Measurements from ENCODE around the gene PCDH12.

PCDH12 gene

DNA sequence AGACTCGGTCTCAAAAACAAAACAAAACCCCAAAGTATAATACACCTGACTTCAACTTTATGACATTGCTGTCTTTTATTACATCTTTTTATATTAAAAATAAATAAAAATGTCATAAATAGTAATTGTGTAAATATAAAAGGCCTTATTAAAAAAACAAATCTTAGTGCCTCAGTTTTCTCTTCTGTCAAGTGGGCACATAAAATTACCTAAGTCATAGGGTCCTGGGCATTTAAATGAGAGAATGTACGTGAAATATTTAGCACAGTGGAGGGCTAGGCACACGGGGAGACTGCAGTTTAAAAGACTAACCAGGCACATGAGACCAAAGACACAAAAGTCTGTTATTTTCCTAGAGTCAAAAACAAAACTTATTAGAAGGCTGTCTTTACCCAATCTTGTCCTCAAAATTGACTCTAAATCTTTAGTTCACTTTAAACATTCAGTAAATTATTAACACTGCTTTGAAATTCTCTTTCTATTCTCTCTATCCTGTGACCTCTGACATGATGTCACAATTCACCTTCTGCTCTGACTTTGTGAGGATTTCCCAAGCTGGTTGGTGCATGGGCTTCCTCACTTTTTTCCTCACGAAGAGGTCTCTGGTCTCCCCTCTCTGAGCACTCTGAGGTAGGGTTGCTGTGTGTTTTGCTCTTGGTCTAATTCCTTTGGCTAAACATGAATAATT, 8.4 kb upstream of the PCDH12 start:
- FAIRE-seq, result no peak

GRCh38 chr5:141965071-141965470, 7.1 kb upstream of the PCDH12 start:
- no peak for FAIRE-seq

DNA sequence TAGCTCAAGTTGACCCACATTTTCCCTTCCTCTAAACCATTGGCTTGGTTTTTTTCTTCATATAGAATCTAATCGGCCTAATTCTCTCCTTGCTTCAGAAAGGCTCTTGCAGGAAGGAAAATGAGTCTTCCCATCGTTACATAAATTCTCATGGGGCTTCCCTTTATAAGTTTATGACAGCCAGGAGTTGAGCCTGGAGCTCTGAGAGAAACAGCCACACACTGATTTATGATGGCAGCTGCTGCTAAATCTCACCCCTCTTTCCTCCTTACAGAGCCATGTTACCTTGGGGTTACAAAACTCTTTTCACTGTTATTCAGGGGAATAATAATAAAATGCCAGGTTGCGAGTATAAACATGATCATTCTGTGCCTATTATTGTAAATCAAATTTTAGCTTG, 5.7 kb upstream of the PCDH12 start:
- no peak for FAIRE-seq

- FAIRE-seq, result no peak
These were observed 3.5 kb upstream of the PCDH12 start for GRCh38 chr5:141961466-141961865.

- FAIRE-seq, result peak; percentile 58
These were observed 2.7 kb upstream of the PCDH12 start for GRCh38 chr5:141960449-141961323.

DNA sequence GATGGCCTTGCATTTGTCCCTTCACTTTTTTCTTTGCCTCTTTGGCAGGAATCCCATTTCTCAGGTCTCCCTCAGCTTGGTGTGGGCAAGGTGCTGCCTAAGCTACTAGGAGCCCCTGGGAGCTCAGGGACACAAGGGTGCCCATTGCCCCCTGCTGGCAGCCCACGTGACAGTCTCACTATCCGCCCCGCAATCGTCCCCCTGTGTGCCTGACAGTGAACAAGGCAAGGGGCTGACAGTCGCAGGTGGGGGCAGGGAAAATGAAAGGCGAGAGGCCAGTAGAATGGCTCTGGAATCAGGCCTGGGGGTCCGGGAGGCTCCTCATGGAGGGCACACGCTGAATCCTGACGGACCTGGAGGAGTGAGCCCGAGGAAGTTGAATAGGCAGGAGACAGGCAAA, 2.0 kb upstream of the PCDH12 start:
- no peak for FAIRE-seq

- FAIRE-seq, result no peak
These were observed 657 bp upstream of the PCDH12 start for GRCh38 chr5:141958546-141959172.

- FAIRE-seq, result no peak
These were observed 520 bp downstream of the PCDH12 start for GRCh38 chr5:141957367-141957996.

DNA sequence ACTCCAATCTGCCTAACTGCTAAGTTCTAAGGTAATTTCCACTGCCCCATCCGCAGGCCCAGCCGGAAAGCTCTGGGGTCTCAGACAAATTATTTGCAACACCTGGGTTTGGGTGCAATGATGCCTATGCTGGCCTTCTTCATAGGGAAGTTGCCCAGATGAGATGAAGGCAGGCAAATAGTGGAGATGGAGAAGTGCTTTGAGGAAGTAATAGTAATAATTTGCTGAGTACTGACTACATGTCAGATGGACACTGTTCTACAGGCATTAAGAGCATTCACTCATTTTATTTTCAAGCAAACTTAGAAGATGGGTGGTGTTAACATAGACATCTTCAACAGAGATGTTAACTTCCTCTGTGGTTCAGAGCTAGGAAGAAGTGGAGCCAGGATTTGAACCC, 3.8 kb downstream of the PCDH12 start:
- no peak for FAIRE-seq

- no peak for FAIRE-seq
These were observed 6.0 kb downstream of the PCDH12 start for GRCh38 chr5:141952020-141952419.

DNA sequence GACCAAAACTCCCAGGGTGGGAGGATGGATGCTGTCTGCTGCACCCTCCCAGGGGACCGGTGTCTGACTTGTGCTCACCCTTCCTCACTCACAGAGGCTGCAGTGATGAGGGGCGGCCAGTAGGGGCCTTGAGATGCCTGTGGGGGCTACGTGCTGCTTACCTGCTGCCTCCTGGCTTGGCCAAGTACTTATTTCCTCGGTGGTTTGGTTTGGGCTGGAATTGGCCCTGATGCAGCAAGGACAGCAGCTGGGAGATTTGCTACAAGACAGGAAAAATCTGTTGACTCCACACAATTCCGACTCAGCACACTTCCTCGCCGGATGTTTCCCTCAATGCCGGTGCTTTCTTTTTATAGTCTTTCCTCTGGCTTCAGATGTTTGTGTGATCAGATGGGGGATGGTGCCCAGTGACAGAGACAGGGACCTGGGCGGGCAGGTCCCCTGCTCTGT, 6.6 kb downstream of the PCDH12 start:
- FAIRE-seq, result no peak

DNA sequence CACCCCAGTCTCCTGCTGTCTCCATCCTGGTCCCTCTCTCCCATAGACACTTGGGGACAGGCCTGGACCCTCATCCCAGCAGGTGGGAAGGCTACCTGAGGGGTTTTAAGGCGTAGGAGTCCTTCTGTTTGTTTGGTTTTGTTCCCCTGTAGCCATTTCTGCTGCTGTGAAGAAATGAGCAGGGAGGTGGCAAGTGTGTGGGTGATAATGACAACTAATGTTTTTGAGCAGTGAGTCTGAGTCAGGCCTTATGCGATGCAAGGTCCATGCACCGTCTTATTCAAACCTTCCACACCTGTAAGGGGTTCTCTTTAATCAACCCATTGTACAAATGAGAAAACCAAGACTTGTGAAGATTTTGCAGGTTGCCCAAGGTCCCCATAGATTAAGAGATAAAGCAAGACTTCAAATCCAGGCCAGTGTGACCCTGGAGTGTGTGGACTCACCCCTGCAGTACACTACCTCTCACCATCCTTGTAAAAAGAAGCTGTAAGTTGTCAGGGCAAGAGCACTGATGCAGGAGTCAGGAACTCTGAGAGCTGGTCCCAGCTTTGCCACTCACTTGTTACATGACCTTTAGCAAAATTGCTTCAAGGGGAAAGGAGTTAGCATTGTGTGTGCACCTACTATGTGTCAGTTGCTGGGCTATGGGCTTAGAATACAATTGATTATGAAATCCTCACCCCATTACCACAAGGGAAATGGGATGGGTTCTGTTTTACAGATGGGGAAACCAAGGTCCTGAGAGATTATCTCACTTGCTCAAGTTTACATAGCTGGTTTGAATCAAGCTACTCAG, 7.6 kb downstream of the PCDH12 start:
- no peak for FAIRE-seq

DNA sequence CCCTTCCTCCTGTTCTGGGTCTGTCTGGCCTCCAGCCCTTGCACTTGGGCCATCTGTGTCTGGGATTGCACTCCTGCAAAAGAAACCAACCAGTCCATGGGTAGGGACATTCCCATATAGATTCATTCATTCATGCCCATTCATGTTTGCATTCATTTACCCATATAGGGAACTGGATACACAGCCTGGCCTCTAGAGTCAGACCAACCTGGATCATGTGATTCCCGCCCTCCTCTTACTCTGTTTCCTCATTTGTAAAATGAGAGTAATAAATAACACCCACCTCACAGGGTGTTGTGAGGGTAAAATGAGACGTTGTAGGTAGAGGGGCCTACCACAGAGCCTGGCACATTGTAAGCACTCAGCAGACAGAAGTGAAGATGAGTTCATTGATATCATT, 8.5 kb downstream of the PCDH12 start:
- no peak for FAIRE-seq

GRCh38 chr5:141948812-141949211, 9.2 kb downstream of the PCDH12 start:
- no peak for FAIRE-seq

DNA sequence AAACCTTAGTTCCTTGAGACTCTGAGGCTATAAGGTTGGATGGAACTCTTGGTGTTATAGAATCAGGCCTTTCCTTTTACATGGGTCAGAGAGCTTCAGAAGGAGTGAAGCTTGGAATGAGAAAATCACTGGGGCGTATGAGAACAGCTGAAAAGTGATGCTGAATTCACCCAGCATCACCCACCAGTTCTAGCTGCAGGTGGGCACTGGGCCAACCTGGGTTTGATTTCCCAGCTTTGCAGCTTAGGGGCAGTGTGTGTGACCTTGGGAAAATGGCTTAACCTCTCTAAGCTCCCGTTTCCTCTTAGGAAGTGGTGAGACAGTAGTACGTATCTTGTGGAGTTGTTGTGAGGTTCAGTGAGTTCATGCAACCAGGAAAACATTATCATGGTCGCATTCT, 10.7 kb downstream of the PCDH12 start:
- no peak for FAIRE-seq

DNA sequence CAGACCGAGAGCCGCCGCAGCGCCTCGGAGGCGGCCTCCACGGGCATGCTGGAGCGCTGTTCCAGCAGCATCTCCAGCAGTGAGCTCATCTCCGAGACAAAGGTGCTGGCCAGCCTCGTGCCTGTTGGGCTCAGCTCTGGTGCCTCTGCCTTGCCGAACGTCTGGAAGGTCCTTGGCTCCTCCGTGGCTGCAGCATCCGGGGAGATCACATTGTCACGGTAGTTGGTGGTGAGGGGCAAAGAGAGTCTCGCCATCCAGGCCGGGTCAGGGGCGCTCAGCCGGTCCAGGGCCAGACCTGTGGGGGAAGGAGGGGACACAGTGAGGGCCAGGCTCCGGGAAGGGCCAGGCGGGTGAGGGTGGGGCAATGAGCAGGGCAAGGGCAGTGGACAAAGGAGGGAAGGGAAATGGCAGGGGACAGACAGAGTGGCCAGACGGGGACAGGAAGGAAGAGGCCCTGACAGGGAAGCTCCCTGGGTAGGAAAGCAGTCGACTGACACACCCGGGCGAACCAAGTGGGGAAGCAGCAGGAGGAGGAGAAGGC, 12.4 kb downstream of the PCDH12 start:
- FAIRE-seq, result no peak

DNA sequence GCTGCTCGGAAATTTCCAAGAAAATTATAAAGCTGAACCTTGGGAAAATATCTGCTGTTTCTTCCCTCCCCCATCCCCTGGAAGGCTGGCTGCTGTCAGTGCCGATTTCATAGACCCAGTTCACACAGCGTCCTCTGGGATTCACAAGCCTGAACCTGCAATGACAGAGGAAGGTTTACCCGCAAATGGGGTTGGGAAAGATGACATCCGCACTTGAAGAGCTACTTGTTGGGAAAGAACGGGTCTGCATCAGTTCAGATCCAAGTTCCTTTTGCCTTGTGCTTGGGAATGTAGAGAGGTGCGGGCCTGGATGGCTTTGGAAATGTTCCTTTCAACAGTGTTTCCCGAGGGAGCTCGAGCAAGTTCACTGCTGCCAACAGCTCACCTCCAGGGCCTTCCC, 13.9 kb downstream of the PCDH12 start:
- FAIRE-seq, result no peak

DNA sequence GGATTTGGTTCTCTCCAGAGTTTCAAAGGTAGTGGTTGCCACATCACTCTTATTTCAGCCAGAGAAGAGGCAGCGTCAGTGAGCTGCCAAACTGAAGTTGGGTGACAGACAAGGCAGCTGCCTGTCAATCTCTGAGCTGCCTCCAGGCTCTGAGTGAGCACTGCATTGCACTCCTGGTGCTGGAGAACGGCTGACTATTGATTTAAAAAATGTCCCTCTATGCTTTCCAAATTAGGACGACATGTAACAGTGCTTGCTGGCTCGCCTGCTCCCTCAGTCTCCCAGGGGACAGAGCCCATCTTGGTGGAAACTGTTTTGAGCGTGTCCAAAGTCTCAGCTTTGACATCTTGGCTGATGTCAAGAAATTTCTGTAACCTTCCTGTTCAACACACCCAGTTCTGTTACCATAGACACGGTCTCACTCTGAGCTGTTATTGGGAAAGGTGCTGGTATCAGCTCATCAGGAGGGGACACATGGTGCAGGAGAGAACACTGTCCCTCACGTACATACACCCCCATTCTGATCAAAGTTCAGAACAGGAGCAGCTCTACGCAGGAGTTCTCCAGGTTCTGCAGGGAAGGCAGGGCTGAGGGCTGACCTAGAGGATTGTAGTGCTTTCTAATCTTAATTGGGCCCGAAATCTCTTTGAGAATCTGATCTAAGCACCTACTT, 15.7 kb downstream of the PCDH12 start:
- no peak for FAIRE-seq

DNA sequence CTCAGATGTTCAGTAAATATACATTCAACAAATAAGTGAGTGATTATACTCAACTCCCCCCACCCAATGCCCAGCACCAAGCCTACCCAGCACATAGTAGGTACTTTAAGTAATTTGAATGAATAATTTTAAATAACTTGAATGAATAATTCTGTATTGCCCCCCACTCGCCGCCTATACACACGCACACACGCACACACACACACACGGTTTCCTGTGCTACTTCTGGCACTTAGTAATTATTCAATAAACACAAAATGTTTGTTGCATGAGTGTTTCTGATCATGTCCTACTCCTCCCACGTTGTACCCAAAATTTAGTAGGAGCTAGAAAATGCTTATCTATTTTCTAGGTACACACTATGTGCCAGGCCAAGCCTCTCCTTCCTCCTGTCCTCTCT, 16.2 kb downstream of the PCDH12 start:
- no peak for FAIRE-seq

DNA sequence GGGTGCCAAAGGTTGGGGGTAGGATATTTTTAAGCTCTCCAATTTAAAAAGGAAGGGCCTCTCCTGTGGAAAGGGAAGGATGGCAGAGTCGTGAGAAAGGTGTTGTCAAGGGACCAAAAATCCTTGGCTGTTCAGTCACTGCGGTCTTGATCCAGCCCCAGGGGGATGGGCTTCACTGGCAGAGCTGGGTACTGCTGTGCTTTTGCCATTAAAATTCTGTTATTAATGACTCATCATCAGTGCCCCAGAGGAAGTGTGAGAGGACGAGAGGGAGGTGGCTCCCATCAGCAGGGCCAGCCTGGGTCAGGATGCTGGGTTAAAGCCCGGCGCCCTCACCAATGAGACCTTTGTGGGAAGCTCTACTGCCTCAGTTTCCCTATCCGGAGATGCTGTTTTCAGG, 16.7 kb downstream of the PCDH12 start:
- FAIRE-seq, result no peak

DNA sequence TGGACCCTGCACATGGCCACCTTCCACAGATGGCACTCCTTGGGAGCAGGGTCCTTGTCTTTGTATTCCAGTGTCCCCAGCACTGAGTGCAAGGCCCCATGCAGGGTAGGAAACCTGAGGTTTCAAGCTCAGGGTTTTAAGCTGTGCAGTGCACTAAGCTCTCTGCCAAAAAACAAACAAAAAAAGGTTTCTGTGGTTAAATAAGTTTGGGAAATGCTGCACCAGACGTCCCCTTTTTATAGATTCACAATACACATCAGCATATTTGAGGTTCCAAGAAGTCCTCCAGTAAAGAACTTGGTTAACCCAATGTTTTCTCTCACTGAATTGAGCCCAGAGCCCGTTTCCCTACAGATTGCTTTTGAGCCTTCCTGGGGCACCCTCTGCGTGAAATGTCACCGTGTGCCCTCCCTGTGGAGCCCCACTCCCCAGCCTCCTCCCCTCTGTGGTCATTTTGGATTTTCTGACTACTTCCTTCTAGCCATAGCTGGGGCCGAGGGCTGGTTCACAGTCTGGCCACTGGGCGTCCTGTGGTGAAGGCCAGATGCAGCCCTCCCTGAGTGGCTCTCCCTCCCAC, 17.2 kb downstream of the PCDH12 start:
- FAIRE-seq, result no peak
